H1 (cell line): ENCODE results near the gene ALDH5A1.

Experiments
- CHD2 ChIP-seq: IDR thresholded peaks from 2 replicates; pipeline ENCODE4 v1.6.1; 2012; ENCODE audit warnings: low read length, improper control_type of control experiment
- CREB1 ChIP-seq: IDR thresholded peaks from 2 replicates; pipeline ENCODE4 v1.6.1; 2012; ENCODE audit warnings: inconsistent platforms
- FOSL1 ChIP-seq: IDR thresholded peaks from 2 replicates; pipeline ENCODE4 v1.6.1; 2011; ENCODE audit warnings: mild to moderate bottlenecking, low read depth, low read length, moderate library complexity; ENCODE audit not compliant: insufficient read depth
- KDM5A ChIP-seq: fragments of 200-600 bp; IDR thresholded peaks from 2 replicates; pipeline ENCODE4 v1.7.1; 2012; ENCODE audit warnings: mild to moderate bottlenecking, low read length, inconsistent platforms, mixed read lengths
- POLR2AphosphoS5 ChIP-seq: IDR thresholded peaks from 2 replicates; pipeline ENCODE4 v1.6.1; 2011; ENCODE audit warnings: low read depth, low read length
- RAD21 ChIP-seq, 2 experiments: IDR thresholded peaks in 1 of 2; conservative IDR thresholded peaks in 1 of 2; 2 replicates each; pipeline ENCODE4 v1.6.1; 2011; ENCODE audit warnings: low read depth in 2 of 2, low read length in 2 of 2, improper control_type of control experiment in 1 of 2, inconsistent platforms in 1 of 2, mild to moderate bottlenecking in 1 of 2, moderate library complexity in 1 of 2
- SIX5 ChIP-seq: IDR thresholded peaks from 2 replicates; pipeline ENCODE4 v1.6.1; 2011; ENCODE audit warnings: mild to moderate bottlenecking, low read depth, low read length
- SP2 ChIP-seq: IDR thresholded peaks from 2 replicates; pipeline ENCODE4 v1.6.1; 2012; ENCODE audit warnings: mild to moderate bottlenecking, low read length, inconsistent platforms
- TAF1 ChIP-seq: IDR thresholded peaks from 2 replicates; pipeline ENCODE4 v1.6.1; 2011; ENCODE audit warnings: mild to moderate bottlenecking, low read depth, low read length
- YY1 ChIP-seq: IDR thresholded peaks from 2 replicates; pipeline ENCODE4 v1.6.1; 2011; ENCODE audit warnings: low read depth, mild to moderate bottlenecking, low read length
- TF ChIP-seq, protein P1 (sequence below), 3 experiments: IDR thresholded peaks; 1 replicate in 2 of 3; 2 replicates in 1 of 3; pipeline versions ENCODE4 v1.5.1 to v1.6.1; 2011; ENCODE audit warnings: low read length in 3 of 3, mild to moderate bottlenecking in 3 of 3, inconsistent platforms in 2 of 3, low read depth in 1 of 3, moderate library complexity in 1 of 3; ENCODE audit not compliant: insufficient read depth in 1 of 3; ENCODE audit errors: control extremely low read depth in 1 of 3
- TF ChIP-seq, protein P2 (sequence below): IDR thresholded peaks from 2 replicates; pipeline ENCODE4 v1.6.1; 2011; ENCODE audit warnings: low read depth, mild to moderate bottlenecking, low read length; ENCODE audit not compliant: insufficient read depth
- TF ChIP-seq, protein P3 (sequence below): IDR thresholded peaks from 2 replicates; pipeline ENCODE4 v1.6.1; 2011; ENCODE audit warnings: low read length, improper control_type of control experiment
- TF ChIP-seq, protein P4 (sequence below): IDR thresholded peaks from 2 replicates; pipeline ENCODE4 v1.6.1; 2012; ENCODE audit warnings: inconsistent platforms

DNA sequence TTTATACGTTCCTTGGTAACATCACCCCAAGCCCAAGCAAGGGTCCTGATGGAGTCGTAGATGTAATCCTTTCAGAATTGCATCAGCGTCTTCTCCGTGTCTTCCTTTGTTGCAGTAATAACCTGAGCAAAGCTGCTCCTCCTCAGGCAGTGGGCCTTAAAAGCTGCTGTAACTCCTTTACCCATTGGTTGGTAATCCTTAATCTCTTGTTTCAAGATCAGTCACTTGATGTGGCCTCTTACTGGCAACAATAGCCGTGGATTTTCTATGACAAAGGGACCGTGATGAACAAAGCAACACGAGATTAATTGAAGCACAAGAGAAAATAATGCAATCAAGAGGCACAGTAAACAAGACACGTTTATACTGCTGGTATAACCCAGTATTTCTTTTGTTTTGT, 44.6 kb downstream of the ALDH5A1 start:
- TF ChIP-seq TAF1 (no peak), FOSL1 (no peak), CREB1 (no peak), CHD2 (no peak), SIX5 (no peak), SP2 (no peak), POLR2AphosphoS5 (no peak), KDM5A (no peak), RAD21 (IDR thresholded peaks at IDR 0.05 in 1 of 2, conservative IDR thresholded peaks at IDR 0.05 in 1 of 2; ENCODE audit: low read depth in 2 of 2, low read length in 2 of 2) (no peak), YY1 (no peak)
- TF ChIP-seq, protein P1, sequence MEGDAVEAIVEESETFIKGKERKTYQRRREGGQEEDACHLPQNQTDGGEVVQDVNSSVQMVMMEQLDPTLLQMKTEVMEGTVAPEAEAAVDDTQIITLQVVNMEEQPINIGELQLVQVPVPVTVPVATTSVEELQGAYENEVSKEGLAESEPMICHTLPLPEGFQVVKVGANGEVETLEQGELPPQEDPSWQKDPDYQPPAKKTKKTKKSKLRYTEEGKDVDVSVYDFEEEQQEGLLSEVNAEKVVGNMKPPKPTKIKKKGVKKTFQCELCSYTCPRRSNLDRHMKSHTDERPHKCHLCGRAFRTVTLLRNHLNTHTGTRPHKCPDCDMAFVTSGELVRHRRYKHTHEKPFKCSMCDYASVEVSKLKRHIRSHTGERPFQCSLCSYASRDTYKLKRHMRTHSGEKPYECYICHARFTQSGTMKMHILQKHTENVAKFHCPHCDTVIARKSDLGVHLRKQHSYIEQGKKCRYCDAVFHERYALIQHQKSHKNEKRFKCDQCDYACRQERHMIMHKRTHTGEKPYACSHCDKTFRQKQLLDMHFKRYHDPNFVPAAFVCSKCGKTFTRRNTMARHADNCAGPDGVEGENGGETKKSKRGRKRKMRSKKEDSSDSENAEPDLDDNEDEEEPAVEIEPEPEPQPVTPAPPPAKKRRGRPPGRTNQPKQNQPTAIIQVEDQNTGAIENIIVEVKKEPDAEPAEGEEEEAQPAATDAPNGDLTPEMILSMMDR (IDR thresholded peaks at IDR 0.05; ENCODE audit: control extremely low read depth in 1 of 3, insufficient read depth in 1 of 3, low read depth in 1 of 3, low read length in 3 of 3), result no peak
- TF ChIP-seq, protein P2, sequence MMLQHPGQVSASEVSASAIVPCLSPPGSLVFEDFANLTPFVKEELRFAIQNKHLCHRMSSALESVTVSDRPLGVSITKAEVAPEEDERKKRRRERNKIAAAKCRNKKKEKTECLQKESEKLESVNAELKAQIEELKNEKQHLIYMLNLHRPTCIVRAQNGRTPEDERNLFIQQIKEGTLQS, result no peak
- TF ChIP-seq, protein P3, sequence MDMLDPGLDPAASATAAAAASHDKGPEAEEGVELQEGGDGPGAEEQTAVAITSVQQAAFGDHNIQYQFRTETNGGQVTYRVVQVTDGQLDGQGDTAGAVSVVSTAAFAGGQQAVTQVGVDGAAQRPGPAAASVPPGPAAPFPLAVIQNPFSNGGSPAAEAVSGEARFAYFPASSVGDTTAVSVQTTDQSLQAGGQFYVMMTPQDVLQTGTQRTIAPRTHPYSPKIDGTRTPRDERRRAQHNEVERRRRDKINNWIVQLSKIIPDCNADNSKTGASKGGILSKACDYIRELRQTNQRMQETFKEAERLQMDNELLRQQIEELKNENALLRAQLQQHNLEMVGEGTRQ, result no peak
- TF ChIP-seq, protein P4, sequence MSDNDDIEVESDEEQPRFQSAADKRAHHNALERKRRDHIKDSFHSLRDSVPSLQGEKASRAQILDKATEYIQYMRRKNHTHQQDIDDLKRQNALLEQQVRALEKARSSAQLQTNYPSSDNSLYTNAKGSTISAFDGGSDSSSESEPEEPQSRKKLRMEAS, result no peak
